Stimulated activated CD4-positive, alpha-beta T cell treated with anti-CD3 and anti-CD28 coated beads, Interleukin-15, amount 100 ng/mL, for 1 hour (primary cell): ENCODE results near the gene THSD4.
"Not testable (repeated sequence)": the region's sequence is repeated elsewhere in the genome, so short reads cannot be mapped to it uniquely, and the experiment has no call there.

Experiments
- DNase-seq, 2 donors: peaks; one replicate each; pipeline ENCODE4 v3.0.0-alpha.2; 2020; ENCODE audit warnings: low read depth in 1 of 2, low spot score in 1 of 2

THSD4 gene

DNA sequence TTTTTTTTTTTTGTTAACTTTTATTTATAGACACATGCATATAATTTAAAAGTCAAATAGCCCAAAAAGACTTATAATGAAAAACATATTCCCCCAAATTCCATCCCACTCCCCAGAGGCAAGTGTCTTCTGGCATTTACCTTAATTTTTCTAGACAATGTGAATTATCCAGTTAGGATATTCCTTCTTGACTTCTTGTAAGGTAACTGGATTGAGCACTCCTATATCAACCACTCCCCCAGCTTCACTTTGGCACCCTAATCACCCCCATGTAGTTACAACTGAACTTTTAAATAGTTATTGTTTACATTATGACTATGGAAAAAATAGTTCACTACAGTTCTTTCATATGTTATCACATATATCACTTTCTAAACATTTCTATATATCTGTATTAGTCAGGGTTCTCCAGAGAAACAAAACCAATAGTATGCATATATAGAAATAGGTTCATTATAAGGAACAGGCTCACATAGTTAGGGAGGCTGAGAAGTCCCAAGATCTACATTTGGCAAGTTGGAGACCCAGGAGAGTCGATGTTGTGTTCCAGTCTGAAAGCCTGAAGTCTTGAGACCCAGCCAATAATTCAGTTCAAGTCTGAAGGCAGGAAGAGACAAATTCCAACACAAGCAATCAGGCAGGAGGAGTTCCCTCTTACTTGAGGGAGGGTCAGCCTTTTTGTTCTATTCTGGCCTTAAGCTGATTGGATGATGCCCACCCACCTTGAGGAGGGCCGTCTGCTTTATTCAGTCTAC is 175.8 kb downstream of the THSD4 start:
- DNase-seq = no peak

DNA sequence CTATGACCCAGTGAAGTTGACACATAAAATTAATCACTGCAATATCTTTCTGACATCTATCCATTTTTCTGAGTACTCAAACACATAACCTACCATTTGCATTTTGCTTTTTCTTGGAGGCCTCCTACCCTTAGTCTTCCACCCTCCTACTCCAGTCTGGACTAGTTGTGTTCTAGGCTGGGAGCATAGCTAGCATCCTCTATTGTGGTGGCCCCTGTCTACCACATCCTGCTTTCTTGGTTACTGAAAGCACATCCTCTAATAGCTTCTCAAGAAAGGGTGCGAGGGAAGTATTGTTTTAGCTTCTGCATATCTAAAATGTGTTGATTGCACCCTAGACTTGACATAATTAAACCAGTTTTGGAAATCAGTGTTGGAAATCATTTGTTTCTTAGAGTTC is 176.5 kb downstream of the THSD4 start:
- DNase-seq = no peak

DNA sequence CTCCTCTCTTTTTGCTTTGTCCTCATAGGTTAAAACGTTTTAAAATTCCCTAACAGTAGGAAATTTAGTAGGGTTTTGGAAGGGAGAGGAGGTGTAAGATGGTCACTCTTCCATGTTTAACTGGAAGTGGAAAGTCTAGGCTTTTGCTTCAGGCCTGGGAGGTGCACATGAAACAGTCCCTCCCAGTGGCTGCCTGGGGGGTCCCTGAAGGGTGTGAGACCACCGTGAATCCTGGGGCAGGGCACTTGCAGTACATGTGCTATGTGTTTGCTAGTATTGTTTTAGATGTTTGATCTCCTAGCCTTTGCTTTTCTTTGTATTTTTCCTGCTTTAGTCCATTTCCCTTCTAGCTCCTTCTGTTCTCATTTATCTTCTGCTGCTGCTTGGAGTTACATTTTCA is 178.5 kb downstream of the THSD4 start:
- DNase-seq = no peak

DNA sequence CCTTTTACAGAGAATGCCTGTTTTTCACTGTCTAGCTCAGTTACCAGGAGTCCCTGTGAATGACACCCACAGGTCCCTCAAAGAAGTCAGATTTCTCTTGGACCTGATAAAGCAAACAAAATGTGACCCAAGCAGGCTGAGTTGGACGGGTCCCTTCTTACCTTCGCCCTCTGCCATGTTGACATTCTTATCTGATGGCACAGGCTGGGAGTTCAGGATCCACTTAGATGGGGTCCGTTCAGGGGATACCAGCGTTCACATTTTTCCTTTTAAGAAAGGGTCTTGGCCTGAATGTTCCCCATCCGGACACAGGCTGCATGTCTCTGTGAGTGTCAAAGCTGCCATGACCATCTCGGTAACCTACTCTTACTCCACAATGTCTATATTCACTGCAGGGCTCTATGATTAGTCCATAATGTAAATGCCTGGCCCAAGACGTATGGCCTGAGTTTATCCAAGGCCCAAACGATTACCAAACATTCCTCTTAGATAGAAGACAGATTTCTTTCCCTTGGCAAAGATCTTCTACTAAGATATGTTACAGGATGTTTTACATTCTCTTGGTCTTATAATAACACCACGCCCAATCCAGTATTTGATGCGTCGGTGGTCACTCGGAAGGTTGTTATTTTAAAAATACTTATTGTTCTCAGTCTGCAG is 179.1 kb downstream of the THSD4 start:
- no peak for DNase-seq

DNA sequence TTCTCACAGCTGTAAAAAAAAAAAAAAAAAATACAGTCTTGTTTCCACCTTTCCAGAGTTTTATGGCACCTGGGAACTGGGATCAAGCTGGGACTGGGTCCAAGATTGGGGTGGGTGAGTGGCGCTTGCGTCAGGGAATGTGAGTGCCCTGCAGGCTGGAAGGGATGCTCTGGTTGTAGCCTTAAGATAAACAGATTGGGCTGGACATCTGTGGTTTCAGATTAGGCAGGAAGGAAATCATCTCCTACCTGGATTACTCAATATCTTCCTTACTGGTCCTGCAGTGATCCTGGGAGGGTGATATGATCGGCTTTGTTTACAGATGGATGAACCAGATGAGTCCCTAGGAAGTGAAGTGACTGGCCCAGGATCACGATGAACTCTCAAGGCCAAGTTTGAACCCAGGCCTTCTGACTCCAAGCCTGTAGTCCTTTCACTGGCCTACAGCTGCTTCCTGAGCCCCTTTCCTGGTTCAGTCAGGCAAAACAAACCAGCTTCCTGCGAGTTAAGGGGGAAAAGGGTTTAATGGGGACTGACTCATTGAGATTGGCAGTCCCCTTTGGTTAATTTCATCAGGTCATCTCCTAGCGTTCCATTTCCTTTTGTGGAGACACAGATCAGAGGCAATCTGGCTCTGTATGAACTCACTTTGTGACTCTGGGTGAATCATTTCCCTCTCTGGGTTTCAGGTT is 179.8 kb downstream of the THSD4 start:
- DNase-seq = no peak

DNA sequence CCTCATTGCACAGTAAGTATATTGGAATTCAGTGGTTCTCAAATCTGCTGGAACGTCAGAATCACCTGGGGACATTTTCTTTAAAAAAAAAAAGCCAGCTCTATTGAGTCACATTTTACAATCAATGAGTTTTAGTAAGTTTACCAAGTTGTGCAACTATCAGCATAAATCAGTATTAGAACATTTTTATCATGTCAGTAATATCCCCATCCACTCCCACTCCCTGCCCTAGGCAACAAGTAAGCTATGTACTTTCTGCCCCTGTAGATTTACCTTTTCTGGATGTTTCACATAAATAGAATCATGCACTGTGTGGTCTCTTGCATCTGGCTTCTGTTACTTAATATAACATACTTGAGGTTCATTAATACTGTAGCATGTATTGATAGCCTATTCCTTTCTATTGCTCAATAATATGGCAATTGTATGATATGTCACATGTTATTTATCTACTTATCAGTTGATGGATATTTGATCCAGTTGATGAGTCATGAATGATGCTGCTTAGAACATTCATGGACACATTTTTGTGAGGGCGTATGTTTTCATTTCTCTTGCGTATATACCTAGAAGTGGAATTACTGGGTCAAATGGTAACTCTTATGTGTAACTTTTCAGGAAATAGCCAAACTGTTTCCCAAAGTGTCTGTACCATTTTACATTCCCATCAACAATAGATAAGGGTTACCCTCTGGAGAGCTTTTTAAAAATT is 180.5 kb downstream of the THSD4 start:
- DNase-seq = no peak

DNA sequence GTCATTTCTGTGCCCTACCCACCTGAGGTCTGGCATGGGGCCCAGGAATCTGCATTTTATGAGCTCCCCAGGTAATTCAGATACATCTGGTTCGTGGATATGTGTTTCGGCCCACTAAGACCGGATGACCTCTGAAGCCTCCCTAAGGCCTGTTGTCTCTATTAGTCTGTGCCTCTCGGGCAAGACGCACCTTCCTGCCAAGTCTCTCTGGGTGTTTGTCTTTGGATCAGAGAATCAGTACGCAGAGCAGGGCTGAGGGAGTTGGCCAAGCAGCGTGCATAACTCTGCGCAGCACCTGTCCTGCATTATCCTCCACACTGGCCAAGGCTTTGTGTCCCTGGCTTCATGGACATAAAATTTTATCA is 181.0 kb downstream of the THSD4 start:
- DNase-seq = no peak

DNA sequence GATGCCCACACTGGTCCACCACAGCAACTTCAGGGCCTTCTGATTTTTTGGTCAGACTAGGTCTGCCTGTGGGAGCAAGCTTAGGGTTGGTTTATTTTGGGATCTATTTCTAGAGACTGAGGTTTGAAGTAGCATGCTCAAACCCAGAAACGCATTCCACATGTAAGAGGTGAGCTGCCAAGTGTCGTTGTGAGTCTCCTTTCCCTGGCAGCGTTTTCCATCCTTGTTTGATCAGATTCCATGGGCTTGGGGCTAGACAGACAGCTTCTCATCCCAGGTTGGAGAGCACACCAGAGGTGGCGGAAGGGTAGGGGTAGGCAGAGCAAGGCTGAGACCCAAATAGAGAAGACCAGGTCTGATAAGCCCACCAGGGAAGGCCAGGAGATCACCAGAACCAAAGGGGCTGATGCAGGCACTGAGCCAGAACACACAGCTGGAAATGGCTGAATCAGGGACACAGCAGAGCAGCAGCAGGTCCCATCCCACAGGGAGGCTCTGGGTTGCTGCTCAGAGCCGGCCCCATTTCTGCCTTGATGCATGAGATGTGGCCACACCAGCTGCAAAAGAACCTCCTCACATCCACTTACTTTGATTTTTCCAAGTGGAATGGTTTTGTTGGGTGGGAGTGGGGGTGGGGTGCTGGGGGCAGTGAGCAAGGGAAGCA is 186.8 kb downstream of the THSD4 start:
- DNase-seq = no peak

DNA sequence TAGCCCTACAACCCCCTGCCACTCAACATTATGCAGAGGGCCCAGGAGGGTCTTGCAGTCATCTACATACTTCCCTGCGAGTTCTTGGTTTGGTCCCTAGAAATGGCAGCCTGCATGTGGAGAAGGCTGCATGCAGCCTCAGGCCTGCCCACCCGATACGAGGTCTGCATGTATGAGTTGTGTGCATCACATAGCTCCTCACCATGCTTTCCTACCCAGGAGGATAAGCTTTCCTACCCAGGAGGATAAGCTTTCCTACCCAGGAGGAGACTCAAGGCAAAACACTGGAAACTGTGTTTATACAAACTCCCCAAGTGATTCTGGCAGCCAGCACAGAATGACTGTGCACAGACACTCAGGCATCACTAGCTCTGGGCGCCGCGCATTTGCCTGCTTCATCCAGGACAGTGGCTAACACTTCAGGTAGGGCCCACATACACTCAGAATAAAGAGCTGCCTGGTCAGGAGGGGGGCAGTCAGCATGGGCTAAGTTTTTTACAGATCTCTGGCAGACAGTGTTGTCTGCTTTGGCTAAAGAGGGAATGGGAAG is 187.7 kb downstream of the THSD4 start:
- no peak for DNase-seq

DNA sequence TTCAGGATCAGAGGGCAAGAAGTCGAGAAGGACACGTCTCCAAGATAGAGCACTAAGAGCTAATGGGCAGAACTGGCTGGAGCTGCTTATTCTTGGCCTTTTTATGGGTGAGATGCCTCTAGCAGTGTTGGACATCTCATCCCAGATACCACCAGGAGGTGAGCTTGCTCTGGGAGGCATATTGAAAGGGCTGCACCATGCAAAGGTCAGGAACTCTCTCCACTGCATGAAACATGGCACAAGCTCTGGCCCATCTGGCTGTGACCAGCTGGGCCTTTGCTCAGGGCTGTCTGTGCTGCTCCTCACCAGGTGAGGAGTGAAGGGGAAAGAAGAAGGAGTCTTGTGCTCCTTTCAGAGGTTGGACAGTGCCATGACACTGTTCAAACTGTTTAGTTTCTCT is 188.7 kb downstream of the THSD4 start:
- no peak for DNase-seq

DNA sequence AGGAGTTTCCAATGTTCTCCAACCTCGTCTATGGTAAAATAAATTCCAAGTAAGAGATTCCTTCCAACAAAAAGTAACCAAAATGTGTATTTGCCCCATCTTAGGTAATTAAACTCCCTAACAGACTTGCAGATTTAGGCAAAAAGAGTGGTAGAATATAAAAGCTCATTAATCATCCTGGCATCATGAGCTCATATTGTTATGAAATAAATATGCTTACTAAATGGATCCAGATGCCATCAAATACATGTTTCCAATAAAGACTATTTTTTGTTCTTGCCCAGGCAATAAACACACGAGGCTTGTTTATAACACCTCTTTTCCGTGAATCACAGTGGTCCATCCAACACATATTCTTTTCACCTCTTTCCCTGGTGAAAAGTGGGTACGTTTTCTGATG is 189.4 kb downstream of the THSD4 start:
- DNase-seq = no peak

DNA sequence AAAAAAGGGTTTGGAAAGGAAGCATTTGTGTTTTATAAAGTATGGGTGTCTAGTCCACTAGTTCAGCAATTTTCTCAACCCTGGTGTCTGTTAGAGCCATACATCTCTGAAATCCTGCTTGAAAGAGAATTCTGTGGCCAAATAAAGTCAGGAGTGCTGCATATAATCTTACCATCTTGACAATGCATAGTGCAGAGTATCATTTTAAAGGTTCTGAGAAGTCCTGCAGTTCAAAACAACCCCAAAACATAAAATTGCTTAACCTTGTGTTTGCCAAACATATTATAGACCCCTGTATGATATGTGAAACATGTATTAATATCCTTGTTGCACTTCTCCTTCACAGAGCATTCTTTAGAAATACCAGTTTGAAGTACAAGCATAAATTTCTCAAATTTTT is 191.3 kb downstream of the THSD4 start:
- DNase-seq = no peak

DNA sequence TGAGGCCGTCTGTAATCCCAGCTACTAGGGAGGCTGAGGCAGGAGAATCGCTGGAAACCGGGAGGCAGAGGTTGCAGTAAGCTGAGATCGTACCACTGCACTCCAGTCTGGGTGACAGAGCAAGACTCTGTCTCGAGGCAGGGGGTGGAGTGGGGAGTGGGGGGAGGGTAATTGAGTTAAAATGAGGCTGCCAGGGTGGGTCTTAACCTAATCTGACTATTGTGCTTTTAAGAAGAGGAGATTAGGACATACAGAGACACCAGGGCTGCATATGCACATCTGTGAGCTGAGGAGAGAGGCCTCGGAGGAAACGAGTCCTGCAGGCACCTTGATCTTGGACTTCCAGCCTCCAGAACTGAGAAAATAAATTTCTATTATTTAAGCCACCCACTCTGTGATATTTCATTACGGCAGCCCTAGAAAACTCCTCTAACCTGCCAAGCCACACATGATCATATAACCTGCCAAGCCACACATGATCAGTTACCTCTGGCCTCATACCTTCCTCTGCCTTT is 197.0 kb downstream of the THSD4 start:
- DNase-seq = no peak

DNA sequence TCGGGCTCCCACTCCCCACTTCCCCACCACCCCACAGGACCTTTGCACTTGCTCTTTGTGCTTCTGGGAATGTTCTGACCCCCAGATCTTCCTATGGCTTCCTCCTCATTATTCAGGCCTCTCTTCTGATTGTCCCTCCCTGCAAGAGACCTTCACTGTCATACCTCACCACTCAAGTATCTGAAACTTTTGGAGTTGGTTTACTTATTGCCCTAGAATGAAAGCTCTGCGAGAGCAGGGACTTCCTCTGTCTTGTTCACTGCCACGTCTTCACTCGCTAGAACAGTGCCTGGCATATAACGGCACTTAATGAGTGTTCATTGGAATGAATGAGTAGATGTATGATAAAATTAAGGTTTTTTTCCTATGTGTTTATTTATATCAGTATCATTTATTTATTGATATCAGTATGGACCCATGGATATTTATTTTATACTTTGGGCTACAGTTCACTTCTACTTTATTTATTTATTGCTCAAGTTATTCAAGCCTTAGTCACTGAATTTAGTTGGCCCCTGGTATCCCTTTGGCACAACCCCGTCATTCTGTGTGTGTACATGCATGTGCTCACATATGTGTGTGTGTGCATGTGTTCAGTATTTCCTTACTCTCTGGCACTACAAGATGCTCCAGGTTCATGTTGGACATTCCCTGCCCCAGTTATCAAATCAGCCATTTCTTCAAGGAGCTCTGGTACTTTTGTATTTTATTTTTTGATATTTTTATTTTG is 197.6 kb downstream of the THSD4 start:
- no peak for DNase-seq

DNA sequence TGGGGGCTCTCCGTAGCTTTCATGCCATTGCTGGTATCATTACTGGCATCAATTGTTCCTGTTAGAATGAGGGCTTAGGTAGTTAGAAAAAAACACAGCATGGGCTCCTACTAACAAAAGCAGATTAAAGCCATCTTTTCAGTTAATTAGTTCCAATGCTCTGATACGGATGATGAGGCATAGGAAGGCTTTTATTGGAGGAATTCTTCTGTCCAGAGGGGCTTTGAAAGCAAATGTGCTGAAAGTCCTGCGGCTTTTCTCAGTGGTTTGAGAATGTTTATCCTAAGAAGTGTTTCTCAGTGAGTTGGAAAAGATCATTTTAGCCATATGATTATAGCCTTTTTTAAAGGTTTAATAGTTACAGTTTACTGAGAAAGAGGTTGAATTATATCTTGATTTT is 198.5 kb downstream of the THSD4 start:
- no peak for DNase-seq

DNA sequence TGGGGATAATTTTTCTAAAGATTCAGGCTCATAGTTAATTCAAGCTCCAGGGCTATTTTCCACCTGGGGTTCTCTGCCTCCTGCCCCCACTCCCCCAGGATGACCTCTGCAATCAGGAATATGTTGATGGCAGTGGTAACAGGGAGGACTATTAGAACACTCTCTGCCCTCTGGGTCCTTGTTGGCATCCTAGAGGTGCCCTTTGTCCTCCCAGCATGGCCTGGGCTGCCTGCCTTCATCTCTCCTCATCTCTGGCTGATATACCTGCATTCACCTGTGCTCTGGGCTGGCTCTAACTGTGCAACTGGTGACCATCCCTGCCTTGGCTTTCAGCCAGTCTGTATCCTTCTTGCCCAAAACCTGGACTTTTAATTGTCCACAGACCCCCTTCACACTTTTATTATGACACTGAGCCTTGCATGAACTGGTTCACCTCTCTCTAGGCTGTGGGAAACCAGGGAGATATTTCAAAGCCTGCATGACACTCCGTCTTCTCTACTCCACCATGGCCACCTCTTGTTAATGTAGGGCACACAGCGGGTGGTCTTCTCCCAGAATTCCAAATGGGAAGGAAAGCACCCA is 199.8 kb downstream of the THSD4 start:
- no peak for DNase-seq

DNA sequence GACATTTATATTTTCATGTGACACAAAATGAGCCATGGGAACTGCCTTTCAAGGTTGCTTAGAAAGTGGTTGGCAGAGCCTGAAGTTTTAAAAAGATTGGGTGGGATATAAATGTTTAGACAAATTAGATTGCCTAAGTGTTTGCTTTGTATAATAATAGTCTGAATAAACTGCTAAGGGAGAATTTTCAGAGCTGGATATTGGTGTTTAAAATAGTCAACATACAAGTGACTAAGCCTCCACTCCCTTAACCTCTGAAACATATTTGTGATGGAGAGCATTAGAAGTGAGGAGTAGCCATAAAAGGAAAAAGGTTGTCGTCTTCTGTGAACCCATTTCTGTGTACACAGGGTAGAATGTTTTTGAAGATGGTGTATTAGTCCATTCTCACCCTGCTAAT is 201.6 kb downstream of the THSD4 start:
- DNase-seq = no peak

DNA sequence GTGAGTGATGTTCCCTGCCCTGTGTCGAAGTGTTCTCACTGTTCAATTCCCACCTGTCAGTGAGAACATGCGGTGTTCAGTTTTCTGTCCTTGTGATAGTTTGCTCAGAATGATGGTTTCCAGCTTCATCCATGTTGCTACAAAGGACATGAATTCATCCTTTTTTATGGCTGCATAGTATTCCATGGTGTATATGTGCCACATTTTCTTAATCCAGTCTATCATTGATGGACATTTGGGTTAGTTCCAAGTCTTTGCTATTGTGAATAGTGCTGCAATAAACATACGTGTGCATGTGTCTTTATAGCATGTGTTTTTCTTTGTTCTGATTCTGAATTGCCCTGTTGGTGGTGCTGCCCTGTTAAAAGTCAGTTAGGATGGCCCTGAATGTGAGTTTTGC is 204.2 kb downstream of the THSD4 start:
- DNase-seq = not testable (repeated sequence)

DNA sequence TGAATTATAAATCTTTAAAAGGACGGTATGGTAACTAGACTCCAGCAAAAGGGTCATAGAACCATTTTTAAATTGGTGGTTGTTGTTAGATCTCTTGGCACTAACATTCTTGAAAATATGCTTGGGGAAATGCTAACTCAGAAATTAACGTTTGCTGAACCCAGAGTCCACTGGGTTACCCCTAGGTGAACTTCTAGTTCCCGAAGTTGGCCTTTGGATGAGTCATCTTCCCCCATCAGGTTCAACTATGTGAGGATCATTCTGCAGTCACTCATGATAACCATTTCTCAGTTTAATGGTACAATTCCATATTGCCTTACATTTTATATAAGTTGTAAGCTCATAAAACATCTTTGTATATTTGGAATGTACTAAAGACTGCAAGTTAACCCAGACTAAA is 204.7 kb downstream of the THSD4 start:
- no peak for DNase-seq

DNA sequence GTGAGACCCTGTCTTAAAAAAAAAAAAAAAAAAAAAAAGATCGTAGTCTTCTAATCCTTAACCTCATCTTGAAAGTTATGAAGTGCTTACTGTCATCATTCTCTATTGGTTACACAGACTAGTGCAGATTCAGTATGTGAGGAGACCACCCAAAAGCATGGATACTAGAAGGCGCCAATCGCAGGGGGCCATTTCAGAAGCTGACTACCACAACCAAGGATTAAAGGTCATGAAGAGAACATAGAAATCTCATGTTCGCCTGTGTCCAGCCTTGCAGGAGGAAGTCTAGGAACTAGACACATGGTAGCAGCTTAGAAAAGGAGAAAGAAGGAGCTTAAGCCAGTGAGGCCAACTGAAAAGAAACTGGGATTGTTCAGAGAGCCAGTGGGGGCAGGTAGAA is 207.8 kb downstream of the THSD4 start:
- no peak for DNase-seq
